HG02970 (cell line): ENCODE data around the gene PRSS1.
"Not testable (repeated sequence)": the region's sequence is repeated elsewhere in the genome, so short reads cannot be mapped to it uniquely, and the experiment has no call there.

ENCODE experiments used
- ATAC-seq: cut with Tn5 transposase; IDR thresholded peaks from one replicate; pipeline ENCODE4 v1.9.1; 2021; ENCODE audit warnings: mild to moderate bottlenecking, moderate library complexity, moderate number of reproducible peaks; ENCODE audit not compliant: unreplicated experiment, low FRiP score

PRSS1 gene

DNA sequence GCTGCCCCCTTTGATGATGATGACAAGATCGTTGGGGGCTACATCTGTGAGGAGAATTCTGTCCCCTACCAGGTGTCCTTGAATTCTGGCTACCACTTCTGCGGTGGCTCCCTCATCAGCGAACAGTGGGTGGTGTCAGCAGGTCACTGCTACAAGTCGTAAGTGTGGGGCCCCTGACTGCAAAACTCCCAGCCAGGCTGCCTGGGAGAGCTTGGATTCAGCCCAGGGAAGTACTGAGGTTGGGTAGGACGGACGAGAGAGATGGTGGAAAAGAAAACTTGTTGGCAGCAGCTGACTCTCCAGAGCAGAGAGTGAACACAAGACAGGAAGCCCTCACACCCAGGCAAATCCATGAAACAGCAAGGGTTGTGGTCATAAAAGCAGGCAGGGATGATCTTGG is 22.8 kb downstream of the PRSS1 start:
- no peak for ATAC-seq

DNA sequence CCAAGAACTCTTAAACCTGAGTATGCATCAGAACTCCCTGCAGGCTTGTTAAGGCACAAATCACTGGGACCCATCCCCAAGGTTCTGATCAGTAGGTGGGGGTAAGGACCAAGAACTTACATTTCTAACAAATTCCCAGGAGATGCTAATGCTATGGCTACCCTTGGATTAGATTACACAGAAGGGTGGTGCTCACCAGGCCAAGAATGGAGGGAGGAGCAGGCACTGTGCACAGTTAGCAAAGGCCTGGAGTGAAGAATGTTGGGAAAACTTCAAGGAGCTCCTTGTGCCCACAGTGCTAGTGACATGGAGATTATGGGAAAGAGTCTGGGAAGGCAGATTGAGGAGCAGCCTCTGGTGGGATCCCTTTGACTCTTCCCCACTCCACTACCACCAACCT is 23.4 kb downstream of the PRSS1 start:
- no peak for ATAC-seq

DNA sequence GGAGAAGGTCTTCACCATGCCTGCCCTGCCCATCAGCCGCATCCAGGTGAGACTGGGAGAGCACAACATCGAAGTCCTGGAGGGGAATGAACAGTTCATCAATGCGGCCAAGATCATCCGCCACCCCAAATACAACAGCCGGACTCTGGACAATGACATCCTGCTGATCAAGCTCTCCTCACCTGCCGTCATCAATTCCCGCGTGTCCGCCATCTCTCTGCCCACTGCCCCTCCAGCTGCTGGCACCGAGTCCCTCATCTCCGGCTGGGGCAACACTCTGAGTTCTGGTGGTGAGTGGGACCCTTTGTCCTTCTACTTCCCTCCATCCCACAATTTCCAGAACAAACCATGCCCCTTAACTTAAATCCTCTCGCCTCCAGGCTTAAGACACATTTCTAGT is 24.0 kb downstream of the PRSS1 start:
- no peak for ATAC-seq

DNA sequence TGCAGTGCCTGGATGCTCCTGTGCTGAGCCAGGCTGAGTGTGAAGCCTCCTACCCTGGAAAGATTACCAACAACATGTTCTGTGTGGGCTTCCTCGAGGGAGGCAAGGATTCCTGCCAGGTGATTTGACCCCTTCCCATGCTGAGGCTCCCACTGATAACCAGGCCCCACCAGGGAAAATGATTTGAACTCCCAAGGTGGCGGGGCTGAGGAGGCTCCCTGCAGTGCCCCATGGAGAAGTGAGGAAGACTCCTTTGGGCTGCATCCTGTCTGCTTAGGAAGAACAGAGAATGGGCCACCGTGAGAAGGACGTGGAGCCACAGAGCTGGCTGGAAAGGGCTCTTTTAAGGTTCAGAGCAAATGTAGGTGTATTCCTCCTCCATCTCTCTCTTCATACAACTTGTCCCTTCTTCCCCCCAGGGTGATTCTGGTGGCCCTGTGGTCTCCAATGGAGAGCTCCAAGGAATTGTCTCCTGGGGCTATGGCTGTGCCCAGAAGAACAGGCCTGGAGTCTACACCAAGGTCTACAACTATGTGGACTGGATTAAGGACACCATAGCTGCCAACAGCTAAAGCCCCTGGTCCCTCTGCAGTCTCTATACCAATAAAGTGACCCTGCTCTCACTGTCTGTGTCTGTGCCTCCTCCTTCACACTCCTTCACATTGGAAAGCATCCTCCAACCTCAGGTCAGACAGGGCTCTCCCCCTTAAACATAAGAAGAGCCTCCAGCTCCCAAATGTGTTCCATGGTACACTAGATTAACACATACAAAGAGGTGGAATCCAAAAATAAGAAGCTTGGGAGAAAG is 24.9 kb downstream of the PRSS1 start:
- ATAC-seq, result no peak

DNA sequence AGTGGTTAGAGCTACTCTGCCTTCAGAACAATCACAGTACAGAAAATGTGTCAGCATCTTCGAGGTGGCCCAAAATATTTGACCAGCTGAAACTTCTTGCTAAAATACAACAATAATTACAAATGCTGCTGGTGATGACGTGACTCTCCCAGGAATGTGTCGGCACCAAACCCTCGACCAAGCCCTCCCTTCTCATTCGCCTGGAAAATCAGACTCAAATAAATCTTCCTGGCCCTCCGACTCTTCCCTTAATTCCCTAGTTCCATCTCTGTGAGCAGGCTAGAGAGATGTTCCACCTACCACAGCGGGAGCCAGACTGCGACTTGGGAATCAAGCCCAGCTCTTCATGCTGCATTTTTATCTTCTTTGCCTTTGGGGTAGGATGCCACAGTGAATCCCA is 25.6 kb downstream of the PRSS1 start:
- ATAC-seq, result no peak

DNA sequence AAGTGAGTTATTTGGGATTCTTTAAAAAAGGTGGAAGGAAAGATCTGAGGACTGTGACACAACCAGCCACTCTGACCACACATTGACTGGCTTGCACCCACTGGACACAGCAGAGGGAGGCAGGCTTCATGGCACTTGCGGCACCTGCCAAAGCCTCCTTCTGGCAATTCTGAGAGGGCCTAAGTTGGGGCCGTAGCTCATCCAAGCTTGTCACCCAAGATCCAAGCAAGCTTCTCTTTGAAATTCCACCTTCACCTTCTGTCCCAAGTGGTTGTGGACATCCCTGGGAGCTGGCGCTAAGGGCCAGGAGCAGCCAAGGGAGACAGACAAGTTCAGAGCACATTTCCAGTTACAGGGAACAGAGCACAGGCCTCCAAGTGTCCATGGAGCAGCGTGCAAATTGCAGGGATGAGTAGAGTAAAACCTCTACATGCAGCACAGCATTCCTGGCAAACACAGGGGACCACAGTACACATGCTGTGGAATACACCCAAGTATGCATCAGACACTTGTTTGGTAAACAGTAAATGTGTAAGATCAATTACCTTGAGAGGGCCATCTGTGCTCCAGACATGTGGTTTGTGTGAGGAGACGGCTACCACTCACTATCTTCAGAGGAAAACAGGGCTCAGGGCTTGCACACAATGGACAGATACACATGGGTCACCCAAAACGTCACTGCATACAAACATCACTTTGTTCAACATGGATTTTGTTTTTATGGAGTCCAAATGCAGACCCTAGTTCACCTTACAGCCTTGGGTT is 26.3 kb downstream of the PRSS1 start:
- not testable (repeated sequence) for ATAC-seq

DNA sequence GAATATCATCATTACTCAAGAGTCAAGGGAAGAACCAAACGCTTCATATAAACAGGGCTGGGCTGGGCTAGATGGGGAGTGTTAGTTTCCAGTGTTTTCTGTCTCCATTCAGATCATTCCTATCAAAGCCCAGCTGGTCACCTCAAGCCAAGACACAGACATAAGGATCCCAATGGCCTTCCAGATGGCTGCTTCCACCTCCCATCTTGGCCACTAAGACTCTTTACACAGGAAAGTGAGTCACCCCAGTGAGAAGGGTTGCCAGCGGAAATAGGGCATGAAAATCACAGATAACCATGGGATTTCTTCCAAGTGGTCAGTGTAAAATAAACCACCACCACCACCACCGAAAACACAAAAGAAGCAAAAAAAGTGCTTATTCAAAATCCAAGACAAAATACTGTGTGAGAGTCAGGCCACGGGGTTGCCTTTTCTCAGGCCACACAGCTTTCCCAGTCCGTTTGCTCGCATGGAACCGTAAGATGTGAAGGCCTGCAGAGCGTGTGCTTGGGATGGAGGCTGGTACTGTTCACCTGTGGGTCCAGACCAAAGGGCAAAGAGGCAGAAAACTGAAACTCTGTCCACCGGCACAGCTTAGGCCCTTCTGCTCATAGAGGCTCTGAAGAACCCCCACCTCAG is 27.1 kb downstream of the PRSS1 start:
- ATAC-seq, result no peak

DNA sequence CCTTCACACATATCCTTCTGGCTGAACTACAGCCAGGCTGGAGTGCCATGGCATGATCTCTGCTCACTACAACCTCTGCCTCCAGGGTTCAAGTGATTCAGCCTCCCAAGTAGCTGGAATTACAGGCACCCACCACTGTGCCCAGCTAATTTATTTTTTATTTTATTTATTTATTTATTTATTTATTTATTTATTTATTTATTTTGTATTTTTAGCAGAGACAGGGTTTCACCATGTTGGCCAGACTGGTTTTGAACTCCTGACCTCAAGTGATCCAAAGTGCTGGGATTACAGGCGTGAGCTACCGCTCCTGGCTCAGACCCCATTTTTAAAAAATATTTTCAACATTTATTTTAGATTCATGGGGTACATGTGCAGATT is 27.6 kb downstream of the PRSS1 start:
- not testable (repeated sequence) for ATAC-seq

DNA sequence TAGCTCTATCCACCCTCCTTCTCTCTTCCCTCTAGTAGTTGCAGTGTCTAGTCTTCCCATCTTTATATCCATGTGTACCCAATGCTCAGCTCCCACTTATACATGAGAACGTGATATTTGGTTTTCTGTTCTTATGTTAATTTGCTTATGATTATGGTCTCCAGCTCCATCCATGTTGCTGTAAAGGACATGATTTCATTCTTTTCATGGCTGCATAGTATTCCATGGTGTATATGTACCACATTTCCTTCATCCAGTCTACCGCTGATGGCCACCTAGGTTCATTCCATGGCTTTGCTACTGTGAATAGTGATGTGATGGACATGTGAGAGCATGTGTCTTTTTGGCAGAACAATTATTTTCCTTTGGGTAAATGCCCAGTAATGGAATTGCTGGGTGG is 28.0 kb downstream of the PRSS1 start:
- no peak for ATAC-seq

DNA sequence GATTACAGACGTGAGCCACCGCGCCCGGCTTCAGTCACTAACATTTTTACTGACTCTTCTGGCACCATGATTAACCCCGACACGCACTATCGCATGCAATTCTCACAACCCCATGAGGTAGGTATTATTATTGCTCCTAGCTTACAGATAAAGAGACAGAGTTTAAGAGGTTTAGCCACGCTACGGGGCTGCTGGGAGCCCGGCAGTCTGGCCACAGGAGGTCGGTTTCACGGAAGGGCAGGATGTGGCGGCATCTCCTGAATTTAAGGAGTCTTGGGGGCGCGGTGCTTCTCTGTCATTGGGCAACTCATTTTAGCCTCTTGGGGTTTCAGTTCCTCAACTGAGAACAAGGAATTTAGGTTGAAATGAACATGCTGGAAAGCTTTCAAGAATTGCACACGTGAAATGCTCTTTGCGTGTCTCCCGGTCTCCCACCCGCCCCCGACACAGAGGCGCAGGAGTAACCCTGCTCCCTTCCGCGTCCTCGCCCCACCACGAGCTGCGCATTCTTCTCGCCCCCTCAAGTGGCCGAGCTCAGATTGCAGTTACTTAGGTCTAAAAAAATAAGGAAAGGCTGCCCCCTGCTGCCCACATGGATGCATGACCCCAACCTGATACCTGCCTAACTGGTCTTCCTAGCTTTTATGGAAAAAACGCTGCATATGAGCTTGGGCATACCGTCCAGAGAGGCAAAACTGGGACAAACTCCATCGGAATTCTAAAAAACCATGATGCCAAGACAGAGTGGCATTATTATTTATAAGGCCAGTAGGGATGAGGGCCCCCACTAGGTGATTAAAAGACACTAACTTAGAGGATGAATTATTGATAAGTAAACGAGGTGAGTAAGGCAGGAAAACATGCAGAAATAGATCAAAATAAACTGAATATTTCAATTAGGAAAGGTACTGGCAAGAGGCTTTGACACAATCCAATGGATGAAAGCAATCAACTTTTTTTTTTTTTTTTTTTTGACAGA is 33.9 kb downstream of the PRSS1 start:
- ATAC-seq, result peak; percentile 87

DNA sequence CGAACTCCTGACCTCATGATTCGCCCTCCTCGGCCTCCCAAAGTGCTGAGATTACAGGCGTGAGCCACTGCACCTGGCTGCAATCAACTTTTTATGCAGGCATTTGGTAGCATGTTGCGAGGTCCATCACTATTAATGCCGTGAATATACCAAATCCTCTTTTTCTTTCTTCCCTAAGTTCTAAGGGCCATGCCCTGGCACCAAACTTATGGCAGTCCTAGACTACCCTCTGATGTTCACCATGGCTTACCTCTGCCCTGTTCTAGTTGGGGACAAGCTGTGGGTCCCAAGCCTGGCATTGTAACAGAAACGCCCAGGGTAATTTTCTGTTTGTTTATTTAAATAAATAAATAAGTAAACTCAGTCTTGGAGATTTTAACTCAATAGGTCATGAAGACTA is 34.8 kb downstream of the PRSS1 start:
- ATAC-seq, result no peak

DNA sequence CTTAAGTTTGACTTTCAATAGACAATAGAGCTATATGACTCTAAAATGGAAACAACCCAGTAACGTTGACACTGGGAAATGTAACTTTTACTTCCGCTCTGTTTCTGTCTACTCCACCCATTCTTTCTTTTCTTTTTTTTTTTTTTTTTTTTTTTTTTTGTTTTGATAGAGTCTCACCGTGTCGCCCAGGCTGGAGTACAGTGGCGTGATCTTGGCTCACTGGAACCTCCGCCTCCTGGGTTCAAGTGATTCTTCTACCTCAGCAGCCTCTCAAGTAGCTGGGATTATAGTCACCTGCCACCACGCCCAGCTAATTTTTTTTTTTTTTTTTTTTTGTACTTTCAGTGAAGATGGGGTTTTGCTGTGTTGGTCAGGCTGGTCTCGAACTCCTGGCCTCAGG is 35.4 kb downstream of the PRSS1 start:
- ATAC-seq, result no peak

DNA sequence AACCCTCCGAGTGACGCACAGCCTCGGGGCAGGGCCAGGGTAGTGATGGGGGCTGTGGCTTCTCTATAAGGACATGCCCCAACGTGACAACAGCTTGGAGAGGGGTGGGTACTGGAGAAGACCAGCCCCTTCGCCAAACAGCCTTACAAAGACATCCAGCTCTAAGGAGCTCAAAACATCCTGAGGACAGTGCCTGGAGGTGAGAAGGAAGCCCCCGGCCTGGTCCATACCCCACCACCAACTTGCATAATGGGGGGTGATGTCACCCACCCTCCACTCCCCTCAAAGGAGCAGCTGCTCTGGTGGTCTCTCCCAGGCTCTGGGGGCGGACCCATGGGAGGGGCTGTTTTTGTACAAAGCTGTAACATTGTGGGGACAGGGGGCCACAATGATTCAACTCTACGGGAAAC is 36.6 kb downstream of the PRSS1 start:
- ATAC-seq, result no peak

DNA sequence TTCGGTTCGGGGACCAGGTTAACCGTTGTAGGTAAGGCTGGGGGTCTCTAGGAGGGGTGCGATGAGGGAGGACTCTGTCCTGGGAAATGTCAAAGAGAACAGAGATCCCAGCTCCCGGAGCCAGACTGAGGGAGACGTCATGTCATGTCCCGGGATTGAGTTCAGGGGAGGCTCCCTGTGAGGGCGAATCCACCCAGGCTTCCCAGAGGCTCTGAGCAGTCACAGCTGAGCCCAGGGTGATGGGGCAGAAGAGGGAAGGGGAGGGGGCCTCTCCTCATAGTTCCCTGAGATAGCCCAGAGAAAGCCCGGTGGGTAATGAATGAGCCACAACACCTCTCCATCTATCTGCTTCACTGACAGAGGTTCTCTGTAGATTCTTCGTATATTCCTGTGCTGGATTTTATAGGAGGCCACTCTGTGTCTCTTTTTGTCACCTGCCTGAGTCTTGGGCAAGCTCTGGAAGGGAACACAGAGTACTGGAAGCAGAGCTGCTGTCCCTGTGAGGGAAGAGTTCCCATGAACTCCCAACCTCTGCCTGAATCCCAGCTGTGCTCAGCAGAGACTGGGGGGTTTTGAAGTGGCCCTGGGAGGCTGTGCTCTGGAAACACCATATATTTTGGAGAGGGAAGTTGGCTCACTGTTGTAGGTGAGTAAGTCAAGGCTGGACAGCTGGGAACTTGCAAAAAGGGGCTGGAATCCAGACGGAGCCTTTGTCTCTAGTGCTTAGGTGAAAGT is 37.9 kb downstream of the PRSS1 start:
- no peak for ATAC-seq

DNA sequence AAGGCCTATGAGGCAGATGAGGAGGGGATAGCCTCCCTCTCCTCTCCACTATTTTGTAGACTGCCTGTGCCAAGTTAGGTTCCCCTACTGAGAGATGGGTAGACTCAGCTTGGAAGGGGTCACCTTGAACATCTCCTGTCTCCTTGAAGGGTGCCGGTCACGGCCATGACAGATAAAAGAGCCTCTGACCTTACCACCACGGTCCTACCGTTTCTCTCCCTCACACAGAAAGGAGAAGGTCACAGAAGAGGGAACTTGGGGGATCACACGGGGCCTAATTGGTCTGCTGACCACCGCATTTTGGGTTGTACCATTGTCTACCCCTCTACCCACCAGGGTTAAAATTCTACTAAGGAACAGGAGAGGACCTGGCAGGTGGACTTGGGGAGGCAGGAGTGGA is 38.5 kb downstream of the PRSS1 start:
- no peak for ATAC-seq

DNA sequence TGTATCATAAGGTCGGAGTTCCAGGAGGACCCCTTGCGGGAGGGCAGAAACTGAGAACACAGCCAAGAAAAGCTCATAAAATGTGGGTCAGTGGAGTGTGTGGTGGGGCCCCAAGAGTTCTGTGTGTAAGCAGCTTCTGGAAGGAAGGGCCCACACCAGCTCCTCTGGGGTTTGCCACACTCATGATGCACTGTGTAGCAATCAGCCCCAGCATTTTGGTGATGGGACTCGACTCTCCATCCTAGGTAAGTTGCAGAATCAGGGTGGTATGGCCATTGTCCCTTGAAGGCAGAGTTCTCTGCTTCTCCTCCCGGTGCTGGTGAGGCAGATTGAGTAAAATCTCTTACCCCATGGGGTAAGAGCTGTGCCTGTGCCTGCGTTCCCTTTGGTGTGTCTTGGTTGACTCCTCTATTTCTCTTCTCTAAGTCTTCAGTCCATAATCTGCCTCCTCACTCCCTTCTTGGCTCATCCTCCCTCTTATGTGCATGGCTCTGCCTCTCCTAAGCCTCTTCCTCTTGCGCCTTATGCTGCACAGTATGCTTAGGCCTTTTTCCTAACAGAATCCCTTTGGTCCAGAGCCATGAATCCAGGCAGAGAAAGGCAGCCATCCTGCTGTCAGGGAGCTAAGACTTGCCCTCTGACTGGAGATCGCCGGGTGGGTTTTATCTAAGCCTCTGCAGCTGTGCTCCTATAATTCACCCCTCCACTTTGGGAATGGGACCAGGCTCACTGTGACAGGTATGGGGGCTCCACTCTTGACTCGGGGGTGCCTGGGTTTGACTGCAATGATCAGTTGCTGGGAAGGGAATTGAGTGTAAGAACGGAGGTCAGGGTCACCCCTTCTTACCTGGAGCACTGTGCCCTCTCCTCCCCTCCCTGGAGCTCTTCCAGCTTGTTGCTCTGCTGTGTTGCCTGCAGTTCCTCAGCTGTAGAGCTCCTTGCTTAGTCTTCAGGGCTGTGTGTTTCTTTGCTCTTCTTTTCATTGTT is 39.3 kb downstream of the PRSS1 start:
- no peak for ATAC-seq

DNA sequence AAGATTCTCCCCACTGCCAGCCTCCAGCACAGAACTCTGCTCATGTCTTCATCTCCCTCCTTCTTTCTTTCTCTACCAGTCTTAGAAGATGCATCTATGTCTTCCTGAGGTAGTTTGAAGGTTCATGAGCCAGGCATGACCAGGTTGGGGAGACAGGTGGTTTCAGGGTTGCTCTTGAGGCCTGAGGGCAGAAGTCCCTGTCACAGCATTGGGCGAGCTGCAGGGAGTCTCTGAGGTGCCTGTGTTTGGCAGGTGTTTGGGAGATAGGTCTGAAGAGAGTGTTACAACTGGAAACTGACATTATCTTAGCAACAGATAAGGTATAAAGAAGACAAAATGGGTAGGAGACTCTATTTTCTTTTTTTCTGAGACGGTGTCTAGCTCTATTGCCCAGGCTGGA is 40.2 kb downstream of the PRSS1 start:
- no peak for ATAC-seq

DNA sequence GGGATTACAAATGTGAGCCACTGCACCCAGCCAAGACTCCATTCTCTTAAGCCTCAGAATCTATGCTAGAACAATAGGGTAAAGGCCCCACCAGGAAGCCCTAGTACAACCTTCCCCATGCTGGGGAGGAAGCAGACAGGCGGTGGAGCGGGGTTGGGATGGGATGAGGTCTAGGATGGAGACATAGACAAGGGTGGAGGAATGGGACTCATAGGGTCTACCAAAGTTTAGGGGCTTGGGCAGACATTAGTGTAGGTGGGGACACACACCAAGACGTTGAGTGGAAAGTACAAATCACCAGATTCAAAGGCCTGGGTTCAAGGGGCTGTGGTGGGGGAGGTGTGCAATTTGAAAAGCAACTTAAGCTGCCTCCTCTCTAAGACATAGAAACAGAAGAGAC is 40.8 kb downstream of the PRSS1 start:
- ATAC-seq, result no peak

DNA sequence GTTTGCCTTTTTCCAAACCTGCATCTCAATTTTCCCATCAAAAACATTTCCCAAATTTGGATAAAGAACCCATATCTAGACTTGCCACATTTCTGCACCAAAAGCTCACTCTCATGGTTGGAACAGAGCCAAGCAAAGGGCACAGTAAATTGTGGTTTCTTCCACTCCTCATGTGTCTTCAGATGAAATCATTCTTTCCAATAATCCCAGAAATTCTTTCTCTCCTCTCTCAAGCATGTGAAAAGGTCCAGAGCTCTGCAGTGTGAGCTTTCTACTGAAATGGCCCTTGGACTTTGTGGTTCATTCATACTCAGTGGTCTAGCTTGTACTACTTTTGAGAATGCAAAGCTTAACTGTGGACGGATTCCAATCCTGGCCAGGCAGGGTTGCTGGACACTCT is 41.3 kb downstream of the PRSS1 start:
- ATAC-seq, result no peak
